PC-3 (cell line): ENCODE data around the gene TRMT112. TPM values are rescaled to one million over a fixed set of nuclear protein-coding genes. Genes with fewer than 3 reads are reported as not detected.

Experiments
- ATAC-seq: fragments of 200-7000 bp; cut with Tn5 transposase; 2 replicates; pipeline ENCODE4 v1.9.1; 2020; ENCODE audit warnings: mild to moderate bottlenecking, moderate library complexity
- Bru-seq: library from RNA; stranded (reverse); fragments of 400-500 nt; gene quantifications from one replicate; lab custom pipeline; 2021; lab: Mats Ljungman, UMichigan
- BruChase-seq, 2 experiments: library from RNA; stranded (reverse); fragments of 400-500 nt; gene quantifications; one replicate each; lab custom pipeline; 2021; lab: Mats Ljungman, UMichigan
- BruUV-seq: library from RNA; stranded (reverse); fragments of 400-500 nt; replicated peaks from 2 replicates; lab custom pipeline; 2021; lab: Mats Ljungman, UMichigan
- CTCF ChIA-PET: fragments of 300-600 bp; sonication (Branson Sonifier 250); formaldehyde crosslinking; loops from one replicate; lab custom pipeline; 2022; ENCODE audit warnings: antibody characterized with exemption; lab: Charles Lee
- POLR2A ChIA-PET: fragments of 300-600 bp; sonication (Branson Sonifier 250); formaldehyde crosslinking; loops from one replicate; lab custom pipeline; 2022; ENCODE audit warnings: antibody characterized with exemption; ENCODE audit not compliant: unreplicated experiment; lab: Charles Lee
- DNase-seq: peaks from one replicate; pipeline ENCODE4 v3.0.0-alpha.2; 2015
- H2AFZ ChIP-seq: fragments of 300-600 bp; sonication (generic); 2 replicates; pipeline ENCODE4 v1.6.0; 2016; ENCODE audit warnings: antibody characterized with exemption, low read length
- H3F3A ChIP-seq: fragments of 300-600 bp; sonication (generic); one replicate; pipeline ENCODE4 v1.6.0; 2017; ENCODE audit warnings: antibody characterized with exemption, low read length, control low read depth, mild to moderate bottlenecking; ENCODE audit not compliant: unreplicated experiment
- H3K27ac ChIP-seq: fragments of 300-600 bp; sonication (generic); 2 replicates; pipeline ENCODE4 v1.5.1; 2016; ENCODE audit warnings: mild to moderate bottlenecking, low read length
- H3K27me3 ChIP-seq: fragments of 300-600 bp; sonication (generic); 2 replicates; pipeline ENCODE4 v1.6.1; 2016; ENCODE audit warnings: low read length, mixed read lengths
- H3K36me3 ChIP-seq: fragments of 300-600 bp; sonication (generic); 2 replicates; pipeline ENCODE4 v1.6.1; 2016; ENCODE audit warnings: low read depth, mixed run types, low read length, mixed read lengths
- H3K4me1 ChIP-seq: fragments of 300-600 bp; sonication (generic); 2 replicates; pipeline ENCODE4 v1.5.1; 2016; ENCODE audit warnings: low read length; ENCODE audit not compliant: insufficient read depth
- H3K4me2 ChIP-seq: fragments of 300-600 bp; sonication (generic); 2 replicates; pipeline ENCODE4 v1.6.0; 2016; ENCODE audit warnings: low read length
- H3K4me3 ChIP-seq: fragments of 300-600 bp; sonication (generic); 2 replicates; pipeline ENCODE4 v1.5.1; 2016; ENCODE audit warnings: mild to moderate bottlenecking, low read length, mixed read lengths
- H3K79me2 ChIP-seq: fragments of 300-600 bp; sonication (generic); 2 replicates; pipeline ENCODE4 v1.6.1; 2017; ENCODE audit warnings: low read length, mixed read lengths
- H3K9ac ChIP-seq: fragments of 300-600 bp; sonication (generic); 2 replicates; pipeline ENCODE4 v1.6.0; 2016; ENCODE audit warnings: mild to moderate bottlenecking, low read length
- H3K9me2 ChIP-seq: fragments of 300-600 bp; sonication (generic); replicated peaks from 2 replicates; pipeline ENCODE4 v1.6.1; 2016; ENCODE audit warnings: mixed run types, low read length, mixed read lengths
- H3K9me3 ChIP-seq: fragments of 300-600 bp; sonication (generic); 2 replicates; pipeline ENCODE4 v1.6.1; 2016; ENCODE audit warnings: low read length, mixed read lengths
- H4K20me1 ChIP-seq: fragments of 300-600 bp; sonication (generic); 2 replicates; pipeline ENCODE4 v1.6.1; 2016; ENCODE audit warnings: low read length, mixed read lengths
- EZH2 ChIP-seq: fragments of 300-600 bp; sonication (generic); IDR thresholded peaks from one replicate; pipeline ENCODE4 v1.6.1; 2017; ENCODE audit warnings: antibody characterized with exemption, mild to moderate bottlenecking, low read length; ENCODE audit not compliant: unreplicated experiment
- EZH2phosphoT487 ChIP-seq: fragments of 300-600 bp; sonication (generic); IDR thresholded peaks from 2 replicates; pipeline ENCODE4 v1.6.1; 2018; ENCODE audit warnings: mild to moderate bottlenecking, antibody characterized with exemption, low read length, borderline replicate concordance
- intact Hi-C: fragments of 100-400 bp; cut with micrococcal nuclease; formaldehyde crosslinking; loops from 2 replicates; pipeline ENCODE4 v1.9.0; 2023
- long read RNA-seq: library from polyadenylated mRNA; unstranded; transcript quantifications from one replicate; pipeline ENCODE4 v2.0.0, GENCODE V29; 2021; ENCODE audit not compliant: unreplicated experiment
- total RNA-seq: library from RNA; depleted of rRNA; stranded (reverse); fragments of >200 nt; gene quantifications from 2 replicates; pipeline ENCODE4 v1.2.3, GENCODE V29; 2014; rRNA removed
- TF ChIP-seq, protein P1 (sequence below): fragments of 300-600 bp; sonication (generic); conservative IDR thresholded peaks from 2 replicates; pipeline ENCODE4 v1.5.1; 2017; ENCODE audit warnings: antibody characterized with exemption, low read depth, mild to moderate bottlenecking, low read length

The TRMT112 gene
- total RNA-seq: 812 and 815 TPM in 2 replicates
- percentile 99 among the genes with signal in this experiment for Bru-seq, nascent RNA
- percentile 100 among the genes with signal in this experiment for BruChase-seq, experiment 1, labeled RNA remaining after a 6-hour chase
- BruChase-seq, experiment 2, labeled RNA remaining after a 2-hour chase: percentile 99 among the genes with signal in this experiment
- long read RNA-seq, transcript TRMT112-203 (3 exons, 823 nt): minor isoform, 33 of 364 reads
- long read RNA-seq, transcript TRMT112-206 (4 exons, 1,106 nt): major isoform, 289 of 364 reads
- long read RNA-seq, transcript TRMT112-205 (3 exons, 659 nt): minor isoform, 17 of 364 reads
- long read RNA-seq, partial matches to known transcripts: 17 of 364 reads
- long read RNA-seq, other reads (novel, unspliced or antisense): 1 of 364 reads

DNA sequence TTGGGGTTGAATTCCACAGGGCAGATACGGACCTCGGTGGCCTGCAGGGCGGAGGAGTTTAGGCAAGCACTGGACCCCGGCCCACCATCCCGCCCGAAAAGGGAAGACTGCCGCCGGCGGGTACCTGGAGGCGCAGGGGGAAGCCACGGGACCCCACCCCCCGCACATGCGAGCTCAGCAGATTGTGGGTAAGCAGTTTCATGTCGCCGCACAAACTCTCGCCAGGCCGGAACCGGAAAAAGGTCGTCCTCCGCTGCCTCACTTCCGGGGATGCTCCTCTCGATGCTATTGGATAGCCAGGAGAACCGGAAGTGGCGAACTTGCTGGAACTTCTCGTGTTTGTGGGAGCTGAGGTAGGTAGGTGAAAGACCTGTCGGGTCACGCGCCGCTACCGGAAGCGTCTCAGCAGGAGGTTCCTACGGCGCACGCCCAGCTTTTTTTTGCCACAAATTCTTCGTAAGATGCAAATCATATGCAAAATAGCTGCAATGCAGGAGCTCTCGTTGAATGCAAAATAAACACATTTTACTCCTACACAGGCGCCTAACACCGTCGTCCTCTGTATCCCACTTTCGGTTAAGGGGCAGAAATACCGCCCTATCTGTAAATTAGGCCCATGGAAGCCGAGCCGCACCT lies at the start of gene TRMT112:
TRMT112 (minus strand) TSS at position 235 of the 636 bp plus-strand sequence; CDS start at position 202, 33 bp downstream.
- BruUV-seq: no TSS peak
- POLR2A ChIA-PET: interaction anchor here (0.5 to 2.0 kb wide), 20 partner anchors 10 to 1461 kb away, joined by 3 to 30 read pairs (median 4); partner anchors contain the start of genes ESRRA, FKBP2 and SF1
- peaks cover 28% of the 10 kb centered on the region for H3K4me1 ChIP-seq
- peak; percentile 99 for DNase-seq
- H3K9ac ChIP-seq: peak within 1 kb of the TSS; percentile 93
- CTCF ChIA-PET: interaction anchor here (0.6 to 3.0 kb wide), 21 partner anchors 10 to 378 kb away, joined by 3 to 106 read pairs (median 6); partner anchors contain the start of genes ESRRA and NAA40
- no peaks in the 10 kb centered on the region for H4K20me1 ChIP-seq
- peak within 1 kb of the TSS; percentile 83 for H3K4me3 ChIP-seq
- no peaks in the 10 kb centered on the region for H3K9me2 ChIP-seq
- ATAC-seq: peak; percentile 79
- peak within 1 kb of the TSS; percentile 82 for H2AFZ ChIP-seq
- H3K27me3 ChIP-seq: no peaks in the 10 kb centered on the region
- peaks cover 11% of the 10 kb centered on the region for H3K36me3 ChIP-seq
- peaks cover 7% of the 10 kb centered on the region for H3F3A ChIP-seq
- peak within 1 kb of the TSS; percentile 94 for H3K27ac ChIP-seq
- H3K9me3 ChIP-seq: no peaks in the 10 kb centered on the region
- TF ChIP-seq, protein P1, sequence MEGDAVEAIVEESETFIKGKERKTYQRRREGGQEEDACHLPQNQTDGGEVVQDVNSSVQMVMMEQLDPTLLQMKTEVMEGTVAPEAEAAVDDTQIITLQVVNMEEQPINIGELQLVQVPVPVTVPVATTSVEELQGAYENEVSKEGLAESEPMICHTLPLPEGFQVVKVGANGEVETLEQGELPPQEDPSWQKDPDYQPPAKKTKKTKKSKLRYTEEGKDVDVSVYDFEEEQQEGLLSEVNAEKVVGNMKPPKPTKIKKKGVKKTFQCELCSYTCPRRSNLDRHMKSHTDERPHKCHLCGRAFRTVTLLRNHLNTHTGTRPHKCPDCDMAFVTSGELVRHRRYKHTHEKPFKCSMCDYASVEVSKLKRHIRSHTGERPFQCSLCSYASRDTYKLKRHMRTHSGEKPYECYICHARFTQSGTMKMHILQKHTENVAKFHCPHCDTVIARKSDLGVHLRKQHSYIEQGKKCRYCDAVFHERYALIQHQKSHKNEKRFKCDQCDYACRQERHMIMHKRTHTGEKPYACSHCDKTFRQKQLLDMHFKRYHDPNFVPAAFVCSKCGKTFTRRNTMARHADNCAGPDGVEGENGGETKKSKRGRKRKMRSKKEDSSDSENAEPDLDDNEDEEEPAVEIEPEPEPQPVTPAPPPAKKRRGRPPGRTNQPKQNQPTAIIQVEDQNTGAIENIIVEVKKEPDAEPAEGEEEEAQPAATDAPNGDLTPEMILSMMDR: no peak
- TF ChIP-seq EZH2phosphoT487: no peak
- TF ChIP-seq EZH2: no peak
- peak within 1 kb of the TSS; percentile 91 for H3K4me2 ChIP-seq
- peaks cover 49% of the 10 kb centered on the region for H3K79me2 ChIP-seq
- intact Hi-C loops: loop anchor here (1.0 to 2.0 kb wide), 2 partner anchors 12 to 17 kb away; partner anchors contain the start of gene ESRRA

DNA sequence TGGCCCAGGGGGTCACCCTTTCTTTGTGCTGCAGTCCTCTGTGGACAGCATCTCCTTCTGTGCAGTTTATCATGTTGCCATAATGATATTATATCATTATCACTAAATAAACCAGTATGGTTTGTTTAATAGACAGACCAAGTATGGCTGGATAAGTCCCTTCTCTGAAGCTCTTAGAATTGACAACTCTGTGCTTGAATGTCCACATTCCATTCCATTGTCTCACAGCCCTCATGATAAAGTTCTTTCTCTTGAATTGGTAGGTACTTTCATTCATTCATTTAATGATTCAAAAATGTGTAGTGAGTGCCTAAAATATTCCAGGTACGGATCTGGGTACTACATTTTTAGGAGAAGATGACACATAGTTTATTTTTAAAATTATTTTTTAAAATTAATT lies 49.4 kb upstream of the TRMT112 start:
- H3K4me1 ChIP-seq: peaks cover 8% of the 10 kb centered on the region
- H3K36me3 ChIP-seq: peaks cover 64% of the 10 kb centered on the region
- H3K27me3 ChIP-seq: no peaks in the 10 kb centered on the region
- POLR2A ChIA-PET: no interaction called here
- H4K20me1 ChIP-seq: no peaks in the 10 kb centered on the region
- TF ChIP-seq EZH2phosphoT487: no peak
- no peak for TF ChIP-seq EZH2
- TF ChIP-seq, protein P1: no peak
- no peak overlapping the region for H3K27ac ChIP-seq
- H2AFZ ChIP-seq: no peak overlapping the region
- H3K9ac ChIP-seq: no peak overlapping the region
- H3K9me2 ChIP-seq: no peaks in the 10 kb centered on the region
- peak overlapping the region; percentile 34; the same call in 1 of the 2 replicates for H3K4me2 ChIP-seq
- peak; percentile 49; the same call in 1 of the 2 replicates for ATAC-seq
- H3F3A ChIP-seq: peaks cover 6% of the 10 kb centered on the region
- no peaks in the 10 kb centered on the region for H3K79me2 ChIP-seq
- peak; percentile 83 for DNase-seq
- H3K4me3 ChIP-seq: no peak overlapping the region
- no peaks in the 10 kb centered on the region for H3K9me3 ChIP-seq
- no TSS peak for BruUV-seq
- intact Hi-C loops: no loop called here
- CTCF ChIA-PET: no interaction called here
